ENCODE results near the gene INKA2.
"Not testable (repeated sequence)": the region's sequence is repeated elsewhere in the genome, so short reads cannot be mapped to it uniquely, and the experiment has no call there.

The INKA2 gene

DNA sequence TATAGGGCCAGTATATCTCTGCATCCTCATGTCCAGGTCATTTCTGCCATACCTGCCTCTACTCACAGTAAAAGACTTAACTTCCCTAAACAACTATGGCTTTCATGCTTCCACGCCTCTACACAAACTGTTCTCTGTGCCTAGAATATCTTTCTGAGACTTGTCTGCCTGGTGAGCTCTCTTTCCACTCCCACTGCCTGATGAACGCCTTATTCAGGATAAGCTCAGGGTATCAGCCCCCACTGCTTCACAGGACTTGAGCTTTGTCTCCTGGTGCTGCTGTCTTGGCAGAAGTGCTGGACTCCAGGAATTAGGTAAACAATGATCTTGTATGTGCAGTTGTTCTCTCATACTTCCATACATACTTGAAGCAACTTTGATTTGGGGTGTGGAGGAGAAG lies 11.7 kb upstream of the INKA2 start:
- no peak for DNase-seq (ENCODE audit: low read depth, low spot score)

- no peak for DNase-seq (ENCODE audit: low read depth, low spot score)
These were observed 10.4 kb upstream of the INKA2 start for GRCh38 chr1:111749628-111750027.

- no peak for DNase-seq (ENCODE audit: low read depth, low spot score)
These were observed 8.8 kb upstream of the INKA2 start for GRCh38 chr1:111747947-111748346.

DNA sequence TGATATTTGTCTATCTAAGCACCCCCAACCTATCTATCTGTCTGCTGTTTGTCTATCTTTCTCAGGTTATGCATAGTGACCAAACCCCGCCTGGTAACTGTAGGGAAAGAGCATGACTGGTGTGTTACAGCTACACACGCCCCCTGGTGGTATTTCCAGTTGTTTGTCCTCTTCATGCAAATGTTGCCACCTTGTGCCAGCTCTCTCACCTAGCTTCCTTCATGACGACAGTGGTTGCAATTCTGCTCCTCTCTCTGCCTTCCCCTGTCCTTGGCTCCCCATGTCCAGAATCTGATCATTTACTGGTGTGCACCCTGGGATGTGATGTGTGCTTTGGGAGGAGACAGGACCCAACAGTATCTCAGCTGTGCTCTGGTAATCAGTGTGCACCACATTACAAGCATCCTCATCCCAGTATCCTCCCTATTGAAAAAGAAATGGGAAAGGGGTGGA lies 8.1 kb upstream of the INKA2 start:
- DNase-seq (ENCODE audit: low read depth, low spot score) = no peak

DNA sequence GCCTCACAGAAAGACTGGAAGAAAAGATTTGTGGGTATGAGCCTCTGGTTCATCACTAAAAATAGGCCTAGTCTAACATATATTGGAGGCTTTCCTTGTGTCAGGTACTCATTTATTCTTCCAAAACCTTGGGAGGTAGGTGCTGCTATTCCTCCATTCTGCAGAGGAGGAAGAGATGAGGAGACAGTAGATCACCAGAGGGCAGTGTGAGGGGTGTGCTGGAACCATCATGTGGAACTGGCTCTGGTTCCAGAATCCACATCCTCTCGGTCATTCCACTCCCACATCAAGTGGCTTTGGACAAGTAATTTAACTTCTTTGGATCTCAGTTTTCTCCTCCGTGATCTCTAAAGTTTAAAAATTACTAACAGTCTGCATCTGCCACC lies 7.4 kb upstream of the INKA2 start:
- DNase-seq (ENCODE audit: low read depth, low spot score) = no peak

- DNase-seq (ENCODE audit: low read depth, low spot score) = no peak
These were observed 6.7 kb upstream of the INKA2 start for GRCh38 chr1:111745675-111746613.

- no peak for DNase-seq (ENCODE audit: low read depth, low spot score)
These were observed 4.5 kb upstream of the INKA2 start for GRCh38 chr1:111743679-111744101.

- no peak for DNase-seq (ENCODE audit: low read depth, low spot score)
These were observed 3.8 kb upstream of the INKA2 start for GRCh38 chr1:111742938-111743549.

- not testable (repeated sequence) for DNase-seq (ENCODE audit: low read depth, low spot score)
These were observed 3.1 kb upstream of the INKA2 start for GRCh38 chr1:111742292-111742691.

DNA sequence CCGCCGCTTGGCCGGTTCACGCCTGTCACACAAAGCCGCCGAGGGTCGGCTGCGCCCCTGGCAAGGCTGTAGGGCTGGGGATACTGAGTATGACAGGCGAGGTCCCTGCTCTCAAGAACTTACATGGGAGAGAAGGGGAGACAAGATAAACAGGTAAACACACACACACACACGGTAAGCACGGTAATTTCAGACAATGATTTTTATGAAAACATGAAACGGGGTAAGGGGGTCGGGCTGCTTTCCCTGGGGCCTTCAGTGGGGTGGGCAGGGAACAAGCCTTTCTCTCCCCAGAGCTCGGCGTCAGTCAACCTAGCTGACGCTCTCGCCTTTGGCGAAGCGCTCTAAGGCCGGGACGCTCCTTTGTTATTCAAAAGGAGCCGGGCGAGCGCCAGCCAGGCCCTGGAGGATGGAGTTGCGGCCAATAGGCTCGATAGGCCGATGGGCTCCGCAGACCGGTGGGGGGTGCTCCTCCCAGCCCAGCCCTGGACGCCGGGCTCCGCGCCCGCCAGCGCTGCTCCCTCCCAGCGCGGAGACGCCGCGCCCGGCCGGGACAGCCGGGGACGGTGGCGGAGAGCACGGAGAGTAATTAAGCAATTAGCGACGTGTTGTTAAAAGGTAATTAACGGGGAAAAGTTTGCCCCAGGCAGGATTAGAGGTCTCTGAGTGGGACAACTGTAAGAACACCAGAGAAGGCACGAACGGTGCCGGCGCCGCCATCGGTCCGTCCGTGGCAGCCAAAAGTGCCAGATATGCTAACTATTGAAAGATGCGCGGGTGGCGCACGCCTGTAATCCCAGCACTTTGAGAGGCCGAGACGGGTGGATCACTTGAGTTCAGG lies 950 bp upstream of the INKA2 start:
- no peak for DNase-seq (ENCODE audit: low read depth, low spot score)

GRCh38 chr1:111738436-111739193 lies 580 bp downstream of the INKA2 start:
- DNase-seq (ENCODE audit: low read depth, low spot score) = no peak

- DNase-seq (ENCODE audit: low read depth, low spot score) = no peak
These were observed 1.1 kb downstream of the INKA2 start for GRCh38 chr1:111738133-111738435.

- DNase-seq (ENCODE audit: low read depth, low spot score) = no peak
These were observed 1.7 kb downstream of the INKA2 start for GRCh38 chr1:111737216-111738132.

DNA sequence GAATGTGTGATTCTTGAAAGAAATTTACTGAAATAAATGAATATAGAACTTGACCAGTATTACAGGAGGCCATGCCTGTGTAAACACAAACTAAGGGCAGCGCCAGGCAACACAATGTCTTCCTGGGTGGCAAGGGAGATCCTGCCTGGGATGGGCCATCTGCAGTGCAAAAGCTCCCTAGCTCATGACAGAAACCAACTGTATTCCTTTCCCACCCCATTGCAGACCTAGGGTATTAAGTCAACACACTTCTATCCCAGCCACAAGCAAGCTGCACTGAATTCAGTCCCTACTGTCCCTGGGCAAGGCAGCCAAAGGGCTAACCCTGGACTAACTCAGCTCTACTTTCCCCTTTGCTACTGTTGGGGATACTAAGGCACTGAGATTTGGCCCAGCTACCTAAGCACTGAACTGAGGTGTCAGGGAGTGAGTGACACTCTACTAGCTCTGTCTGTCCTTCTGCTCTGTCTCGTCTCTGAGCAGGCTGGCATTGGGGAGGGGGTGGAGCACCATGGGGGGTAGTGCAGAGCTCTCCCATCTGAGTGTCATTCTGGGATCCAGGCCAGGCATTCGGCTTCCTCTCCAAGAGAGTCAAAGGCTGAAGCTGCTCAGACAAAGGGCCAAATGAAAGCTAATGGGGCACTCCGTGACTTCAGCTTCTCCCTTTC lies 2.5 kb downstream of the INKA2 start:
- DNase-seq (ENCODE audit: low read depth, low spot score) = no peak

GRCh38 chr1:111735858-111736544 lies 3.2 kb downstream of the INKA2 start:
- no peak for DNase-seq (ENCODE audit: low read depth, low spot score)

DNA sequence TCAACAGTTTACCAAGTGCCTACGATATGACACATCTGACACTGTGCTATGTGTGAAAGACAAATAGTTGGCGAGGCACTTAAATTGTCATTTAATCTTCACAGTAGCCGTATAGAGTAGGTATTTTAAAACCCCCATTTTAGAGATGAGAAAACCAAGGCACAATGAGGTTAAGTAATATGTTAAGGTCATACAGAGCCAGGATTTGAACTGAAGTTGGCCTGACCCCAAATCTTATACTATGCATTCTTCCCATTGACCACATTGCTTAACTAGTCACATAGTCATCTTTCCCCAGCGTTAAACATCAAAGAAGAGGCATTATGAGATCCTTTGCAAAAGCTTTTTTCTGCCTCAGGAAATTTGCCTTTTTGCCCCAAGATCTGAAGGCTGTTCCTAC lies 3.9 kb downstream of the INKA2 start:
- DNase-seq (ENCODE audit: low read depth, low spot score) = no peak

DNA sequence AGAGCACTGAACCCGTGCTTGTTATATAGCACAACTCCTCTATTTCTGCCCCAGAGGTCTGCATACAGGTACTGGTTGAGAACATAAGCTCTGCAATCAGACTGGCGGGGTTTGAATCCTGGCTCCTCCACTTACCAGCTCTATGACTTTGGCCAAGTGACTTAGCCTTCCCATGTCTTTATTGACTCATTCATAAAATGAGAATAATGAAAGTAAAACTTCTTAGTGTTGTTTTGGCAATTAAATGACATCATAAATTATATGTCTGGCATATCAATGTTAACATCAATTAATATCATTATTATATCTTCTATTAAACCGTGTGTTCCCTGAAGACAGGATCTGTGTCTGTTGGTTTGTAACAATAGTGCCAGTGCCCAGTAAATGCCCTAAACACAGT lies 4.3 kb downstream of the INKA2 start:
- DNase-seq (ENCODE audit: low read depth, low spot score) = no peak

DNA sequence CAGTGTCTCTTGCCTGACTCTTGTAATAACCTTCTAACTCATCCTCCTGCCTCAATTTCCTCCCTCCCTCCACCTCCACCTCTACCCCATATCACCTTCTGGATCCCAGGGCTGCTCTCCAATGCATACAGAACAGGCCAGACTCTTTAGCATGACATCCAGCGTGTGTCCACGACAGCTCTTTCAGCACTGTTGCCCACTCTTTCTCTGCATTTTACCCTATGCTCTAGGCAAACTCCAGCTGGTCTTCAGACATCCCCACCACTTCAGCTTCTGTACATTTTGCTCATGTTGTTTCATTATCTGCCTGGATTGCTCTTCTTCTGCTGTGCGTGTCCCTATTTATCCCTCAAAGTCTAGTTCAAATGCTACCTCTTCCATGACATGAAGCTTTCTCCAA lies 4.8 kb downstream of the INKA2 start:
- no peak for DNase-seq (ENCODE audit: low read depth, low spot score)

- DNase-seq (ENCODE audit: low read depth, low spot score) = no peak
These were observed 5.2 kb downstream of the INKA2 start for GRCh38 chr1:111733992-111734341.

Data from smooth muscle cell of the brain vasculature (primary cell).